K562 (cell line): Measurements from ENCODE around the gene AKAP6.

Source experiments
- CTCF ChIP-seq, 3 experiments: IDR thresholded peaks in 2 of 3; conservative IDR thresholded peaks in 1 of 3; 2 replicates each; pipeline ENCODE4 v1.5.1; 2011 to 2012; ENCODE audit warnings: low read length in 3 of 3, mild to moderate bottlenecking in 3 of 3, control low read depth in 2 of 3, improper control_type of control experiment in 1 of 3, inconsistent platforms in 1 of 3, low read depth in 1 of 3, mixed read lengths in 1 of 3, moderate library complexity in 1 of 3; ENCODE audit not compliant: insufficient read depth in 2 of 3
- FOXO4 ChIP-seq: fragments of 450-650 bp; formaldehyde crosslinking; IDR thresholded peaks from 2 replicates; pipeline ENCODE4 v1.4.0; 2020; ENCODE audit warnings: mild to moderate bottlenecking, moderate library complexity
- NBN ChIP-seq: fragments of 450-650 bp; IDR thresholded peaks from 2 replicates; pipeline ENCODE4 v1.6.1; 2016; ENCODE audit warnings: low read depth, mild to moderate bottlenecking
- PRPF4 ChIP-seq: fragments of 200-400 bp; formaldehyde crosslinking; IDR thresholded peaks from one replicate; pipeline ENCODE4 v1.6.1; 2017; ENCODE audit warnings: low read length, low read depth, mild to moderate bottlenecking; ENCODE audit not compliant: insufficient read depth, poor library complexity, severe bottlenecking
- REST ChIP-seq, 2 experiments: fragments of 450-650 bp; formaldehyde crosslinking in 1 of 2; IDR thresholded peaks; 2 replicates each; pipeline versions ENCODE4 v1.4.0 to v1.6.1; 2014 to 2020; ENCODE audit warnings: mild to moderate bottlenecking in 2 of 2, borderline replicate concordance in 1 of 2, low read depth in 1 of 2
- ZNF165 ChIP-seq: fragments of 250-450 bp; sonication (Bioruptor Pico); IDR thresholded peaks from 2 replicates; pipeline ENCODE4 v1.4.0; 2020; ENCODE audit warnings: borderline replicate concordance

- TF ChIP-seq NBN = no peak
- no peak for TF ChIP-seq FOXO4 (CRISPR knock-in tag)
- no peak for TF ChIP-seq REST (IDR thresholded peaks at IDR 0.05; ENCODE audit: borderline replicate concordance)
- no peak for TF ChIP-seq REST (CRISPR knock-in tag; IDR thresholded peaks at IDR 0.05; ENCODE audit: low read depth)
- no peak for TF ChIP-seq ZNF165 (CRISPR knock-in tag)
- no peak for TF ChIP-seq PRPF4
- TF ChIP-seq CTCF (IDR thresholded peaks at IDR 0.05 in 2 of 3, conservative IDR thresholded peaks at IDR 0.05 in 1 of 3; ENCODE audit: insufficient read depth in 2 of 3, low read depth in 1 of 3, low read length in 3 of 3) = no peak
These were observed 300.1 kb downstream of the AKAP6 start for GRCh38 chr14:32629236-32629635.
